NCI-H82 (cell line): ENCODE results near the gene MYO1G.

Experiments
- DNase-seq: peaks from one replicate; lab custom pipeline; 2025; lab: John Stamatoyannopoulos, UW

MYO1G gene

GRCh38 chr7:44981035-44981706 is 2.4 kb upstream of the MYO1G start:
- peak; percentile 22 for DNase-seq

- no peak for DNase-seq
These were observed 1.7 kb upstream of the MYO1G start for GRCh38 chr7:44980393-44981034.

GRCh38 chr7:44979481-44980392 is 922 bp upstream of the MYO1G start:
- DNase-seq, result no peak

- DNase-seq, result no peak
These were observed 868 bp downstream of the MYO1G start for GRCh38 chr7:44977959-44978335.

GRCh38 chr7:44977304-44977958 is 1.4 kb downstream of the MYO1G start:
- no peak for DNase-seq

GRCh38 chr7:44976746-44977196 is 2.0 kb downstream of the MYO1G start:
- DNase-seq, result no peak

- DNase-seq, result no peak
These were observed 2.6 kb downstream of the MYO1G start for GRCh38 chr7:44976040-44976745.

GRCh38 chr7:44975331-44976039 is 3.3 kb downstream of the MYO1G start:
- DNase-seq, result no peak

GRCh38 chr7:44974549-44974948 is 4.3 kb downstream of the MYO1G start:
- no peak for DNase-seq

GRCh38 chr7:44973610-44974401 is 5.0 kb downstream of the MYO1G start:
- DNase-seq, result peak; percentile 43

- DNase-seq, result no peak
These were observed 6.3 kb downstream of the MYO1G start for GRCh38 chr7:44972562-44972961.

- no peak for DNase-seq
These were observed 6.8 kb downstream of the MYO1G start for GRCh38 chr7:44971902-44972441.

- DNase-seq, result no peak
These were observed 7.5 kb downstream of the MYO1G start for GRCh38 chr7:44971188-44971901.

- no peak for DNase-seq
These were observed 8.2 kb downstream of the MYO1G start for GRCh38 chr7:44970523-44971051.

GRCh38 chr7:44969701-44970522 is 8.9 kb downstream of the MYO1G start:
- no peak for DNase-seq

GRCh38 chr7:44969049-44969700 is 9.6 kb downstream of the MYO1G start:
- DNase-seq, result no peak
